ENCODE data around the gene MED27. TPM values are rescaled to one million over a fixed set of nuclear protein-coding genes. Genes with fewer than 3 reads are reported as not detected.
"Not testable (repeated sequence)": the region's sequence is repeated elsewhere in the genome, so short reads cannot be mapped to it uniquely, and the experiment has no call there.

The MED27 gene
- total RNA-seq, 1 donor from 2014 or later, result 28.3 TPM

DNA sequence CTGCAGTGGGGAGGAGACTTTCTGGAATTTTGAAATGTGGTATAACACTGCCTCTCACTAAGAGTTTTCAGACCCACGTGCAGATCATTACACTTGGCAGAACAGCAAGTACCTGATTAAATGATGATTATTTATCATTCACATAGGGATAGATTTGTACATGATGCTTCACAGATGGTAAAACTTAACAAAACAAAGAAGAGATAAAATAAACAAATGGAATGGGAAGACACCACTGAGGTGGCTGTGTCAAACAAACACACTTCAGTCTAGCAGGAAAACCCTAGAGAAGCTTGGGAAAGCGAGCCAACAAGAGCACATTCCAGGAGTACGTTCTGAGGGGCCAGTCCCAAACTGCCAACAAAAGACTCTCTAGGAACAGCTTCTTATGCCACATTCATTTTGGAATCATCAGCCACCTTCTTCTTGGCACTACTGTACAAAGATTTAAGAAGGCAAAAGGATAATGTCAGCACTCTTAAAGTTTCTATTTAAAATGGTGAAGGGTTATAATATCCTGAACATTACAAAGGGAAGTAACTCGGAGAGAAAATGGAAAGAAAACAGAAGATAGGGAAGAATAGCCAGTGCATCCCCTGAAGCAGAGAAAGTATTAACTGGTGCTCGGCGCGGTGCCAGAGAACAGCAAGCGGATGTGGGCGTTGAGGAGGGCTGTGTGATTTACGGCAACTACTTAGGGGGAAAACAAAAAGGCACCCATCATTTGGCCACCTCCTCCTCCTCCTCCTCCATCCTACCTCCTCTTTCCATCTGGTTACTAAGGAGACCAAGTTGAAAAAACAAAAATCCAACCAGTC, 1.6 kb downstream of the MED27 start:
- peak; percentile 39 for DNase-seq (ENCODE audit: low read depth)

- DNase-seq (ENCODE audit: low read depth), result no peak
Measured at GRCh38 chr9:132075853-132076252, 3.8 kb downstream of the MED27 start.

DNA sequence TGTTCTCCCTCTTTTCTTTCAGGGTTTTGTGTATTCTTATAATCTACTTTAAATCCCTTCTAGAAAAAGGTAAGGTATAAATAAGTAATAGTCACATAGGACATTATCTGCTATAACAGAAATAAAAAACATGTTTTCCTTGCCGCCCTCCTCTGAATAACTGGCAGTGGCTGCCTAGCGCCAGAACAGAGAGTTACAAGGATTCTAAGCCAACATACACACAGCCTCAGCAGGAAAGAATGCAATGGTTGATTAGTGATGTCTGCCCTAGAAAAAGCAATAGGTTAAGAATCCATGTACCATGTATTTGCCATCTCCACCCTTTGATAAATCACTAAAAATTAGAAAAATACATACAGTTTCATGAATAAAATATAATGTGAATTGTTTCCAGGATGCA, 4.9 kb downstream of the MED27 start:
- no peak for DNase-seq (ENCODE audit: low read depth)

DNA sequence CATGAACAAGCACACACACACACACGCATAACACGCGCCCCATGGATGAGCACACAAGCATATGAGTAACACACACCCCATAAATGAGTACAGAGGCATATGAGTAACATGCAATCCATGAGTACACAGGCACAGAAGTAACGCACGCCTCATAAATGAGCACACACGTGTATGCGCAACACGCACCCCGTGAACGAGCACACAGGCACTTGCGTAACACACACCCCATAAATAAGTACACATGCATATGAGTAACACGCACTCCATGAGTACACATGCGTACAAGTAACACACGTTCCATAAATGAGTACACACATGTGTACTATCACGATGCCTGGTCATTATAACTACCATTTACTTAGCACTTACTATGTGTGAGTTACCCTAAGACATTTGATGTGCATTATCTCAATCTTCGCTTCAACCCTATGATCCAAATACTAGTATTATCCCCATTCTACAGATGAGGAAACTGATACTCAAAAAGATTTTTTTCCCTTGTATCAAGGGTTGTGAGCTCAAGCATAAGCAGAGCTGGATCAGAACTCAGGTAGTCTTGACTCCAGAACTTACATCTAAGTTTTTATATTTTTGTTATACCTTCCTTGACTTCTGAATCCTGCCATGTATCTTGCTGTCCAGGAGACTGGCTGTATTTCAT, 7.7 kb downstream of the MED27 start:
- DNase-seq (ENCODE audit: low read depth), result no peak

GRCh38 chr9:132069046-132069898, 10.4 kb downstream of the MED27 start:
- peak; percentile 75 for DNase-seq (ENCODE audit: low read depth)

DNA sequence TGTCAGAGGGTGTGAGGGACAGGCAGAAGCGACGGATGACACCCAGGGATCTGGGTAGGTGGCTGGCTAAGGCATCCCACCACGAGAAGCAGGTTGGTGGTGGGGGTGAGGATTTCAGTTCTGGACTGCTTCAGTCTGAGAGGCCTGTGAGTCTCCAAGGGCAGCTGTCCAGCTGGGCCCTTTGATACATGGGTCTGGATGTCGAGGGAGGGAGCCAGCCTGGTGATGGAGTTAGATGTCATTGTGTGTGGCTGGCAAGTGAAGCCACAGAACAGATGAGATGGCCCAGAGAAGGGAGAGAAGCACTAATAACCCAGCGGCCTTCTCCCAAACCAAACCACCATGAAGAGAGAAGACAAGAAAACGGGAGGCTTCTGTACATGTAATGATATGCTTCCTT, 11.1 kb downstream of the MED27 start:
- DNase-seq (ENCODE audit: low read depth), result peak; percentile 94

DNA sequence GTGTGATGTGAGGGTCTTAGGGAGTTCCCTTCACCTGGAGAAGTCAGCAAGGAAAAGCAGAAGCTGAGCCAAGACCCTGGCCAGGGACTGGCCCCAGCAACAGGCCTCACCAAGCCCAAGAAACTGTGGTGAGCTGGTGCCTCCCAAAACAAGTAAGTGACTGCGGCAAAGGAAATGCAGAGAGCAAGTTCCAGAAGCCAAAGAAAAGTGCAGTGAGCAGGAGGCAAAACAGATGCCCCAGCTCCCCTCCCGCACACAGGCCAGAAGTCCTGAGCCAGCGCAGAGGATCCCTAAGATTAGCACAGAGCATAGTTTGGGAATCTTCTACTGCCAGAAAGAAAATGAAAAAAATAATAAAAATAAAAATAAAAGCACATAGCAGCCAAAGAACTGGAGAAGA, 13.2 kb downstream of the MED27 start:
- no peak for DNase-seq (ENCODE audit: low read depth)

- no peak for DNase-seq (ENCODE audit: low read depth)
Measured at GRCh38 chr9:132066057-132066456, 13.6 kb downstream of the MED27 start.

GRCh38 chr9:132063281-132063680, 16.4 kb downstream of the MED27 start:
- no peak for DNase-seq (ENCODE audit: low read depth)

- DNase-seq (ENCODE audit: low read depth), result no peak
Measured at GRCh38 chr9:132062806-132063205, 16.9 kb downstream of the MED27 start.

- DNase-seq (ENCODE audit: low read depth), result no peak
Measured at GRCh38 chr9:132061526-132061925, 18.1 kb downstream of the MED27 start.

DNA sequence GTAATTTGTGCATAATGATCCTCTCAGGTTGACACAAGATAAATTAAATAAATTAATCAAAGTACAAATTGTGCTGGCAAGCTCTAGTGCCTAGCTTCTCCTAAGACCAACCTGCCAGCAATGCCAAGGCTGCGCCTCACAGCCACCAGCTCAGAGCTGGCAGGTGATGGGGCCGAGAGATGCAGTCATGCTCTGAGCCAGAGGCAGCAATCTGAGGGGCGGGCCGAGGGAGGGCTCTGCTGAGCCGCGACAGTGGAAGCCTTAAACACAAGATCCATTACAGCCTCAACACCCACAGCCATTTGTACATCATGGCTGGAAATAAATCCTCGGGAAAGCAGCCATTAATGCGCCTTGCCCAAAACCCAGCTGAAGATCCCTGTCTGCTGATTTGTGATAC, 20.3 kb downstream of the MED27 start:
- DNase-seq (ENCODE audit: low read depth), result no peak

GRCh38 chr9:132058226-132058625, 21.4 kb downstream of the MED27 start:
- DNase-seq (ENCODE audit: low read depth), result not testable (repeated sequence)

DNA sequence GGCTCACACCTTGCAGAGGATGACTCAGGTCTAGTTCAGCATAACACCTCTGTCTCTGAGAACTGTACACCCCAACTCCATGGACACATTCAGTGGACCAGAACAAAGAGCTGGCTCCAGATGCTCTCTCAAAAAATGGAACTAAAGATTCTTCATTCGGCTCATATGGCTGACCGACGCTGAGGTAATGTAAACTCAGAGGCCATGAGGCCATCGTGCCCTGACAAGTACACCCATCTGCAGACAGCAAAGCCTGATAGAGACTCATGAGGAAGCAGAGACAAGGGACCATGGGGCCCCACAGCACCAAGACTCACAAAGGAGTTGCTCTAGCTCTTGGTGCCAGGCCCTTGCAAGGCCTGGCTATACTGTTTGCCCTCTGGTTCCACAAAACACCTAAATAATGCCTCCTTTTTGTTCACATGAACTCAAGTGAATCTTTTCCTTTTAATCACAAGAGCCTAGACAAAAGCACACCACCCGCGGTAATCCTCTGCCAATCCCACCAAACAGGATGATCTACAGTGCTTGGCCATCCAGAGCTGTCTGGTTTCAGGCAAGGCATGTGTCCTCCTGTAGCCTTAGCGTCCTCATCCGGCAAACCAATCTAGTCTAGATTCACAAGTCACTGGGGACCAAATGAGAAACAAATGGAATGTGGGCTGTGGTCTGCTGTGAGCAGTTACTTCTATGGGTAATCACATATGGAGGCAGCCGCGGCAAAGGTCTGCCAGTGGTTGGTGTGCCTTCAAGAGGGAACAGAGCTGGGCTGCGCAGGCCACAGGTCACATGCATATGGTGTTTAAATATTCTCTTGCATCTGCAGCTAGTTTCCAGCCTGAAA, 22.7 kb downstream of the MED27 start:
- DNase-seq (ENCODE audit: low read depth), result no peak

- DNase-seq (ENCODE audit: low read depth), result no peak
Measured at GRCh38 chr9:132055756-132056155, 23.9 kb downstream of the MED27 start.

- DNase-seq (ENCODE audit: low read depth), result no peak
Measured at GRCh38 chr9:132054024-132054423, 25.6 kb downstream of the MED27 start.

DNA sequence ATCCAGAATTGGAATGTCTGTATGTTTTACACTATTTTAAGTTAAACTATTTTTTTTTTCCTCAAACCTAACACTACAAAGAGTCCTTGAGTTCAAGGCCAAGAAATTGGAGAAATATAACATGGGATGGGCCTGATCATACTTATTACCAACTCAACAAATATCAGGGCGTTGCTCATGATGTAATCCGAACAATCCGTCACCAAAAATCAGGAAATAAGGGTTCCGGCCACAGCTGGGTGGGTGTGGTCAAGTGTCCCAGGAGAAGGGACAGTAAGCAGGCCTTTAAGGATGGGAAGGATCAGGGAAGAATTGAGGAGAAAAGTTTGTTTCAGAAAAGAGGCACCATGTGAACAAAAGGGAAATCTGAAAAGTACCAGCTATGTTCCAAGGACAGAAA, 29.8 kb downstream of the MED27 start:
- no peak for DNase-seq (ENCODE audit: low read depth)

- peak; percentile 44 for DNase-seq (ENCODE audit: low read depth)
Measured at GRCh38 chr9:132049323-132049882, 30.3 kb downstream of the MED27 start.

GRCh38 chr9:132048201-132048600, 31.5 kb downstream of the MED27 start:
- DNase-seq (ENCODE audit: low read depth), result no peak

DNA sequence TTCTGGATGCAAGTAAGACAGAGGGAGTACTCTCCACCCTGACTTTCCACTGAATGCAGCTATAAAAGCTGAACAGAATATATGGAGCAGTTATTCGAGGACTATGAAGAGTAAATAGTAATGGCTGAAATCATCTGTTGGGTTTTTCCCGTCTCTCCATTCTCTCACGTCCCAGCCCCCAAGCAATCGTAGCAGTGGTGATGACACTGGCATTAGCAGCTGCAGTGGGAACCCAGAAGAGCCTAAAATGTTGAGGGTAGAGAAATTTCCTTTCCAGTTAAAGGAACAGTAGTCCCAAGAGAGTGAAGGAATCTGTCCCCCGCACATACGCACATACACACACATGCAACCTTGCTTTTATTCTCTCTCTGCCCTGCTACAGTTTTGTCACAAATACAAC, 33.2 kb downstream of the MED27 start:
- DNase-seq (ENCODE audit: low read depth), result peak; percentile 86

Data from myocyte (in vitro differentiated cells).